Retinal pigment epithelial cell (primary cell): ENCODE results near the gene GPATCH11.

Experiments used
- DNase-seq: peaks from one replicate; pipeline ENCODE4 v3.0.0-alpha.2; 2010; ENCODE audit warnings: low read depth
- H3K4me3 ChIP-seq: 2 replicates; pipeline ENCODE4 v1.5.1; 2011; ENCODE audit warnings: mild to moderate bottlenecking, low read length, control low read depth, moderate library complexity
- TF ChIP-seq, protein P1 (sequence below): conservative IDR thresholded peaks from 2 replicates; pipeline ENCODE4 v1.5.1; 2011; ENCODE audit warnings: low read depth, low read length, control low read depth, inconsistent platforms

Gene GPATCH11

DNA sequence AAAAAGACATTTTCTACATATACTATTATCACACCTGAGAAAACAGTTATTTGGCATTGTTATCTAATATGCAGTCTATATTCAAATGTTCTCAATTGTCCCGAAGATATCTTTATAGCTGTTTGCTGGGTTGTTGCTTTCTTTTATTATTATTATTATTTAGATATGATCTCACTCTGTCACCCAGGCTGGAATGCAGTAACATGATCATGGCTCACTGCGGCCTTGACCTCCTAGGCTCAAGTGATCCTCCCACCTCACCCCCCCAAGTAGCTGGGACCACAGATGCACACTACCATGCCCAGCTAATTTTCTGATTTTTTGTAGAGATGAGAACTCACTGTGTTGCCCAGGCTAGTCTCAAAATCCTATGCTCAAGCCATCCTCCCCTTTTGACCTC, 19.9 kb downstream of the GPATCH11 start:
- TF ChIP-seq, protein P1, sequence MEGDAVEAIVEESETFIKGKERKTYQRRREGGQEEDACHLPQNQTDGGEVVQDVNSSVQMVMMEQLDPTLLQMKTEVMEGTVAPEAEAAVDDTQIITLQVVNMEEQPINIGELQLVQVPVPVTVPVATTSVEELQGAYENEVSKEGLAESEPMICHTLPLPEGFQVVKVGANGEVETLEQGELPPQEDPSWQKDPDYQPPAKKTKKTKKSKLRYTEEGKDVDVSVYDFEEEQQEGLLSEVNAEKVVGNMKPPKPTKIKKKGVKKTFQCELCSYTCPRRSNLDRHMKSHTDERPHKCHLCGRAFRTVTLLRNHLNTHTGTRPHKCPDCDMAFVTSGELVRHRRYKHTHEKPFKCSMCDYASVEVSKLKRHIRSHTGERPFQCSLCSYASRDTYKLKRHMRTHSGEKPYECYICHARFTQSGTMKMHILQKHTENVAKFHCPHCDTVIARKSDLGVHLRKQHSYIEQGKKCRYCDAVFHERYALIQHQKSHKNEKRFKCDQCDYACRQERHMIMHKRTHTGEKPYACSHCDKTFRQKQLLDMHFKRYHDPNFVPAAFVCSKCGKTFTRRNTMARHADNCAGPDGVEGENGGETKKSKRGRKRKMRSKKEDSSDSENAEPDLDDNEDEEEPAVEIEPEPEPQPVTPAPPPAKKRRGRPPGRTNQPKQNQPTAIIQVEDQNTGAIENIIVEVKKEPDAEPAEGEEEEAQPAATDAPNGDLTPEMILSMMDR, result no peak
- H3K4me3 ChIP-seq, result no peak overlapping the region
- DNase-seq, result no peak

DNA sequence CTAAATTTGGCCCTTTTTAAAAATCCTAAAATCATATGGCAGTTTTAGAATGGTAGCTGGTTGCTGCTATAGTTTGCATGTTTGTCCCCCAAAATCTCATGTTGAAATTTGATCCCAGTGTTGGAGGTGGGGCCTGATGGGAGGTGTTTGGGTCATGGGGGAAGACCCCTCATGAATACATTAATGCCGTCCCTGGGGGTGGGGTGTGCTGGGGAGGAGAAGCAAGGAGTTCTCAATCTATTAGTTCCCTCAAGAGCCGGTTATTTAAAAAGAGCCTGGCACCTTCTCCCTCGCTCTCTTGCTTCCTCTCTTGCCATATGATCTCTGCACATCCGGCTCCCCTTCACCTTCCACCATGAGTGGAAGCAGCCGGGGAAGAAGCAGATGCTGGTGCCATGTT, 20.8 kb downstream of the GPATCH11 start:
- no peak overlapping the region for H3K4me3 ChIP-seq
- DNase-seq, result no peak
- TF ChIP-seq, protein P1, result no peak

DNA sequence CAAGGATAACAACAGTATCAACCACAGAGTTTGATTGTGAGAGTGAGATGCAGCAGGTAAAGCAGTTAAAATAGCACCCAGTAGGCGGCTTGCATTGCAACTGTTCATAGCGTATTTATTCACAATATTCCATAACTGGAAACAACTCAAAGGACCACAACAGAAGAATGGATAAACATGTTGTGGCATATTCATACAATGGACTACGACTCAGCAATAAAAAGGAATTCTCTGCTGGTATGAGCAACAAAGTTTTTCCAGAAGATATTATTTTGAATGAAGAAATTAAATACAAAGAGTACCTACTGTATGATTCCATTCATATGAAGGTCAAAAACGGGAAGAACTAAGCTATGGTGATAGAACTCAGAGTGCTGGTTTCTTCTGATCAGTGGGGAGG, 25.2 kb downstream of the GPATCH11 start:
- no peak overlapping the region for H3K4me3 ChIP-seq
- no peak for DNase-seq
- TF ChIP-seq, protein P1, result no peak

DNA sequence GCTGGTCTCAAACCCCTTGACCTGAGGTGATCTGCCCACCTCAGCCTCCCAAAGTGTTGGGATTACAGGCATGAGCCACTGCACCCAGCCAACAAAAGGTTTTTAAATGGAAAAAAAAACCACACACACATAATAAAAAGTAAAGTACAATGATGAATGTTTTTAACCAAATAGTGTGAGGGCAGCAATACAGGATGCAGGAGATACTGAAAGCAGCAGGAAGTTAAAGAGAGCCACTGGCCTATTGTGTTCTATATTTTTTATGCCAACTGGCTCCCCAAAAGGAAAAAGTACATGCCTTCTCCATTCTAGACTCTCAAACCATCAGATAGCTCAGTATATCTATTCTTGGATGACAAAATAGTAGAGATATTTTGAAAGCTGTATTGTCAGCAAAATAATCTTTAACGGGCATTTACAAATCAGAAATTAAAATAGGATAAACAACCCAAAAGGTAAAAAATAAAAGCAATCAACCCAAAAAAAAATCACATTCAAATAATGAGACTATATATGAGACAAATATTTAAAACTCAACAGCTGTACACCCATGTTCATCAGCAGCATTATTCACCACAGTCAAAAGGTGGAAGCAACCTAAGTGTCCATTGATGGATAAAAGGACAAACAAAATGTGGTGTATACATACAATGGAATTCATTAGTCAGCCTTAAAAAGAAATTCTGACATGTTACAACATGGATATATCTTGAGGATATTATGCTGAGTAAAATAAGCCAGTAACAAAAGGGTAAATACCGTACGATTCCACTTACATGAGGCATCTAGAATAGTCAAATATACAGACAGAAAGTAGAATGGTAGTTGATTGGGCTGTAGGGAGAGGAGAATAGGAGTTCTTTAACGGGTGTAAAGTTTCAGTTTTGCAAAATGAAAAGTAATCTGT, 26.2 kb downstream of the GPATCH11 start:
- H3K4me3 ChIP-seq, result no peak overlapping the region
- TF ChIP-seq, protein P1, result no peak
- DNase-seq, result no peak

DNA sequence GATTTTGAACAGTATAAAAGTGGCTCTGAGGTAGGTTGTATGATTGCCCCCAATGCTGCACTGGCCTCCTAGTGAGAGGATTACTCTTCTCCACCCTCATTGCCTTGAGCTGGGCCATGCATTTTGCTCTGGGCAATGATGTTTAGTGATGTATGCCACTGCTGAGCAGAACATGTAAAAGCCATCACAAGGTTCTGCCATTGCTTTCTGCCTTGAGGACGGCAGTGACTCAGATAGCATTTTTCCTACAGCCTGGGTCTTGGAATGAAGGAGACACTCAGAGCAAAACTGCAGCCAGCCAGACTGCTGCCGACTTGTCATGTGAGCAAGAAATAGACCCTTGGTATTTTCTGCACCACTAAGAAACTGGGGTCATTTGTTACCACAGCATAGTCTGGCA, 27.6 kb downstream of the GPATCH11 start:
- H3K4me3 ChIP-seq, result no peak overlapping the region
- TF ChIP-seq, protein P1, result no peak
- no peak for DNase-seq

DNA sequence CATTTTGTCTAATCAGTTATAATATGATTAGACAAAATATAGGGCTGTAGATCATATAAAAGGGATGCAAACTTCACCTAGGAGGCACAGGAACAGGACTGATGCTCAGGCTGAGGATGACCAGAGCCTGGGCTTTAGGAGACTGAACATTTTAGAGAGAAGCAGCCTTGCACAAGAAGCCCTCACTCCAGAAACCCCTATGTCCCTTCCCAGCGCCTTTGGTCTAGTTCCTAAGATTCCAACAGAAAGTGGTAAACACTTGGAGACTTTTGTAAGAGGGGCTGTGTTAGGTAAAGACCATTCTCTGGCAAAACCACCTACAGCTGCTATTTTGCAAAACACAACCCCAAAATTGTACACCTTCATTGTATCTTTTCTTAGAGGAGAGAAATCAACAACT, 33.2 kb downstream of the GPATCH11 start:
- no peak for DNase-seq
- H3K4me3 ChIP-seq, result no peak overlapping the region
- TF ChIP-seq, protein P1, result no peak

DNA sequence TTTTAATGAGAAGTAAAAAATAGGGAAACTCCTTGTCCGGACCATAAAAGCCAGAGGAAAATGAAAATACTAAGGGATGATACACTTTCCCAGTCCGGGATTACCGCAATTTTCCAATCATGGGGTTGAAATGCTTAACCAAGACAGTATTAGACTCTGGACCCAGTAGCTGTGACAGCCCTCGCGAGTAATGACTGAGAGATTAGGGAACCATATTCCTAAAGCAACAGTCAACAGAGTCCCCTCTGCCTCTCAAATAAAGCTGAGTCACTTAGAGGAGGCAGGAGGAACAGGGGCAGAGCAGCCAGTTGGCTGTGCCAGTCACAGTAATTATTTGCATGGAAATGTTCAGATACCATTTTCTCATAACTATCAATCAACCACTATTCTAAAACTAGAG, 34.8 kb downstream of the GPATCH11 start:
- TF ChIP-seq, protein P1, result no peak
- DNase-seq, result no peak
- no peak overlapping the region for H3K4me3 ChIP-seq
